HCT116 (cell line): Measurements from ENCODE around the gene CCDC134. TPM values are rescaled to one million over a fixed set of nuclear protein-coding genes. Genes with fewer than 3 reads are reported as not detected.

ENCODE experiments used
- EGR1 ChIP-seq: IDR thresholded peaks from 2 replicates; pipeline ENCODE4 v1.6.1; 2012; ENCODE audit warnings: low read depth
- EZH2 ChIP-seq: fragments of 200-600 bp; sonication (generic); IDR thresholded peaks from 2 replicates; pipeline ENCODE4 v1.6.1; 2017; ENCODE audit warnings: antibody characterized with exemption, mixed run types
- EZH2phosphoT487 ChIP-seq: fragments of 200-600 bp; IDR thresholded peaks from 2 replicates; pipeline ENCODE4 v1.6.1; 2018; ENCODE audit warnings: antibody characterized with exemption, borderline replicate concordance
- POLR2AphosphoS5 ChIP-seq: IDR thresholded peaks from 2 replicates; pipeline ENCODE4 v1.6.1; 2011; ENCODE audit warnings: mild to moderate bottlenecking, low read depth, low read length, moderate library complexity
- RAD21 ChIP-seq: IDR thresholded peaks from 2 replicates; pipeline ENCODE4 v1.6.1; 2012; ENCODE audit warnings: low read depth, mild to moderate bottlenecking
- SIN3A ChIP-seq: IDR thresholded peaks from 2 replicates; pipeline ENCODE4 v1.6.1; 2012; ENCODE audit warnings: low read depth
- ZFX ChIP-seq: fragments of 450-650 bp; IDR thresholded peaks from 2 replicates; pipeline ENCODE4 v1.6.1; 2017
- ZNF274 ChIP-seq: fragments of 200-500 bp; sonication (Bioruptor generic); IDR thresholded peaks from 2 replicates; pipeline ENCODE4 v1.6.1; 2014; ENCODE audit warnings: mild to moderate bottlenecking, low read depth, low read length, inconsistent platforms
- total RNA-seq: library from RNA; stranded (reverse); gene quantifications from one replicate; pipeline ENCODE4 v1.2.1, GENCODE V29; 2021; ENCODE audit not compliant: unreplicated experiment
- TF ChIP-seq, protein P1 (sequence below): IDR thresholded peaks from 2 replicates; pipeline ENCODE4 v1.6.1; 2012; ENCODE audit warnings: low read depth
- TF ChIP-seq, protein P2 (sequence below): IDR thresholded peaks from 2 replicates; pipeline ENCODE4 v1.6.1; 2012
- TF ChIP-seq, protein P3 (sequence below): IDR thresholded peaks from 2 replicates; pipeline ENCODE4 v1.6.1; 2011; ENCODE audit warnings: mild to moderate bottlenecking, low read length, moderate library complexity; ENCODE audit not compliant: insufficient replicate concordance; ENCODE audit errors: extremely low read depth
- TF ChIP-seq, protein P4 (sequence below): IDR thresholded peaks from 2 replicates; pipeline ENCODE4 v1.6.1; 2012

The CCDC134 gene
- total RNA-seq, 1 experiment from 2014 or later = 15.8 TPM

DNA sequence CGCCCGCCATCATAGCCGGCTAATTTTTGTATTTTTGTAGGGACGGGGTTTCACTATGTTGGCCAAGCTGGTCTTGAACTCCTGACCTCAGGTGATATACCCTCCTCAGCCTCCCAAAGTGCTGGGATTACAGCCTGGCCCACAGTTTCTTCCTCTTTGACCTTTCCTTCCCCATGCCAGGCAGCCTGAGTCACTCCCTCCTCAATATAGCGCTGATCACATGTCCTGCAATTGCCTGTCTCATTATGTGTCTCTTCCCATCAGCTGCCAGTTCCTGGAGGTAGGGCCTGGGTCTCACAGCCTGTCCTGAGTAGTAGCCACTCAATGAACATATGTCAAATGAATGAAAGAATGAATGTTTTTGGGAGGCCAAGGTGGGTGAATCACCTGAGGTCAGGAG is 43.0 kb upstream of the CCDC134 start (continued):
- TF ChIP-seq, protein P1, sequence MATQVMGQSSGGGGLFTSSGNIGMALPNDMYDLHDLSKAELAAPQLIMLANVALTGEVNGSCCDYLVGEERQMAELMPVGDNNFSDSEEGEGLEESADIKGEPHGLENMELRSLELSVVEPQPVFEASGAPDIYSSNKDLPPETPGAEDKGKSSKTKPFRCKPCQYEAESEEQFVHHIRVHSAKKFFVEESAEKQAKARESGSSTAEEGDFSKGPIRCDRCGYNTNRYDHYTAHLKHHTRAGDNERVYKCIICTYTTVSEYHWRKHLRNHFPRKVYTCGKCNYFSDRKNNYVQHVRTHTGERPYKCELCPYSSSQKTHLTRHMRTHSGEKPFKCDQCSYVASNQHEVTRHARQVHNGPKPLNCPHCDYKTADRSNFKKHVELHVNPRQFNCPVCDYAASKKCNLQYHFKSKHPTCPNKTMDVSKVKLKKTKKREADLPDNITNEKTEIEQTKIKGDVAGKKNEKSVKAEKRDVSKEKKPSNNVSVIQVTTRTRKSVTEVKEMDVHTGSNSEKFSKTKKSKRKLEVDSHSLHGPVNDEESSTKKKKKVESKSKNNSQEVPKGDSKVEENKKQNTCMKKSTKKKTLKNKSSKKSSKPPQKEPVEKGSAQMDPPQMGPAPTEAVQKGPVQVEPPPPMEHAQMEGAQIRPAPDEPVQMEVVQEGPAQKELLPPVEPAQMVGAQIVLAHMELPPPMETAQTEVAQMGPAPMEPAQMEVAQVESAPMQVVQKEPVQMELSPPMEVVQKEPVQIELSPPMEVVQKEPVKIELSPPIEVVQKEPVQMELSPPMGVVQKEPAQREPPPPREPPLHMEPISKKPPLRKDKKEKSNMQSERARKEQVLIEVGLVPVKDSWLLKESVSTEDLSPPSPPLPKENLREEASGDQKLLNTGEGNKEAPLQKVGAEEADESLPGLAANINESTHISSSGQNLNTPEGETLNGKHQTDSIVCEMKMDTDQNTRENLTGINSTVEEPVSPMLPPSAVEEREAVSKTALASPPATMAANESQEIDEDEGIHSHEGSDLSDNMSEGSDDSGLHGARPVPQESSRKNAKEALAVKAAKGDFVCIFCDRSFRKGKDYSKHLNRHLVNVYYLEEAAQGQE = no peak
- TF ChIP-seq, protein P2, sequence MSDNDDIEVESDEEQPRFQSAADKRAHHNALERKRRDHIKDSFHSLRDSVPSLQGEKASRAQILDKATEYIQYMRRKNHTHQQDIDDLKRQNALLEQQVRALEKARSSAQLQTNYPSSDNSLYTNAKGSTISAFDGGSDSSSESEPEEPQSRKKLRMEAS = no peak
- no peak for TF ChIP-seq EZH2phosphoT487
- no peak for TF ChIP-seq ZNF274
- TF ChIP-seq, protein P3, sequence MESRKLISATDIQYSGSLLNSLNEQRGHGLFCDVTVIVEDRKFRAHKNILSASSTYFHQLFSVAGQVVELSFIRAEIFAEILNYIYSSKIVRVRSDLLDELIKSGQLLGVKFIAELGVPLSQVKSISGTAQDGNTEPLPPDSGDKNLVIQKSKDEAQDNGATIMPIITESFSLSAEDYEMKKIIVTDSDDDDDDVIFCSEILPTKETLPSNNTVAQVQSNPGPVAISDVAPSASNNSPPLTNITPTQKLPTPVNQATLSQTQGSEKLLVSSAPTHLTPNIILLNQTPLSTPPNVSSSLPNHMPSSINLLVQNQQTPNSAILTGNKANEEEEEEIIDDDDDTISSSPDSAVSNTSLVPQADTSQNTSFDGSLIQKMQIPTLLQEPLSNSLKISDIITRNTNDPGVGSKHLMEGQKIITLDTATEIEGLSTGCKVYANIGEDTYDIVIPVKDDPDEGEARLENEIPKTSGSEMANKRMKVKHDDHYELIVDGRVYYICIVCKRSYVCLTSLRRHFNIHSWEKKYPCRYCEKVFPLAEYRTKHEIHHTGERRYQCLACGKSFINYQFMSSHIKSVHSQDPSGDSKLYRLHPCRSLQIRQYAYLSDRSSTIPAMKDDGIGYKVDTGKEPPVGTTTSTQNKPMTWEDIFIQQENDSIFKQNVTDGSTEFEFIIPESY = no peak
- TF ChIP-seq POLR2AphosphoS5 = no peak
- no peak for TF ChIP-seq EZH2
- TF ChIP-seq EGR1 = no peak
- no peak for TF ChIP-seq SIN3A
- no peak for TF ChIP-seq RAD21
- TF ChIP-seq ZFX = no peak
- TF ChIP-seq, protein P4, sequence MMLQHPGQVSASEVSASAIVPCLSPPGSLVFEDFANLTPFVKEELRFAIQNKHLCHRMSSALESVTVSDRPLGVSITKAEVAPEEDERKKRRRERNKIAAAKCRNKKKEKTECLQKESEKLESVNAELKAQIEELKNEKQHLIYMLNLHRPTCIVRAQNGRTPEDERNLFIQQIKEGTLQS = no peak
